ENCODE measurements around the gene USH1C.

Gene USH1C

DNA sequence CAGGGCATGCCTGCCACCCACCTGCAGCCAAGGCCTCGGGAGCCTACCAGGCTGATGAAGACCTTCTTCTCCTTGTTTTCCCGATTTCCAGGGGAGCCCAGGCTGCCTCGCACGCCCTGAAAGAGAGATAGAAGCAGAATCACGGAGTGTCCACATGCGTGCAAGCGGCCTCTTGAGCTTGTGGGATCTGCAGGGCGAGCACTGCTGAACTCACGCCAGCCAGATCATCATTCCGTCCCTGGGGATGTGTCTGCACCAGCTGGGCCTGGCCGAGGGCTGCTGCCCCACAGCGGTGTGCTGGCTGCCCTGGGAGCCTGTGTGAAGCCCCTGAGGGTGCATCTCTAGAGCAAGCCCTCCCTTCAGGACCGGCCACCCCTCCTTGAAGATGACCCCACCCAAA, 17.9 kb downstream of the USH1C start:
- DNase-seq (ENCODE audit: low read depth in 2 of 2) = no peak

DNA sequence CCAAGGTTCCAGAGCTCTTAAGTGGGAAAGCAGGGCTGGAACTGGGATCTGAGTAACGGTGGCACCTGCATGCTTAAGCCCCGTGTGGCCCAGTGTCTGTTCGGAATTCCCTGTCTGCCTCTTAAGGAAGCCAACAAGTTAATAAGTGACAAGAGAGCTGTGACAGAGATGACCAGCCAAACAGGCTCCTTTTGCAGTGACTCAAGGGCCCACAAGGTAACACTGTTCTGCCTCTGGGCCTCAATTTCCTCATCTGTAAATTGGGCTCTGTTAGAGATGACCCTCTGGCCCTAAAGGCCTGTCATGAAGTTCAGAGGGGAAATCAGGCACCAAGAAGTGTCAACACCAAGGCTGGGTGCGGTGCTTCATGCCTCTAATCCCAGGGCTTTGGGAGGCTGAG, 18.6 kb downstream of the USH1C start:
- DNase-seq (ENCODE audit: low read depth in 2 of 2) = no peak

DNA sequence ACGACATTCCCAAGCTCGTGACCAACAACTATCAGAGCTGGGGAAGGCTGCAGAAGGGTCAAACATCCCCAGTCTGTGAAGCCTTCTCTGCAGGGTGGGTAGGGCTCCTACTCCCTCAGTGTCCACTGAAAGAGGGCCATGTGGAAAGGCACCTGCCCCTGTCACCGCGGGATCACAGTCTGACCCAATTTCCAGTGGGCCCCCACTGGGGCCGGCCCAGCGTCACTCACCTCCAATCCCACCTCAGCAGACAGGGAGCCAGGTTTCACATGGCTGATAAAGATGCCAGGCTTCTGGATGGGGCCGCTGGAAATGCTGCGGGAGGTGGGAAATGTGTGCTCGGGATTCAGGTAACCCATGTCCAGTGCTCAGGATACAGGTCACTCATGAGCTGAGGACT, 20.0 kb downstream of the USH1C start:
- DNase-seq (ENCODE audit: low read depth in 2 of 2) = no peak

DNA sequence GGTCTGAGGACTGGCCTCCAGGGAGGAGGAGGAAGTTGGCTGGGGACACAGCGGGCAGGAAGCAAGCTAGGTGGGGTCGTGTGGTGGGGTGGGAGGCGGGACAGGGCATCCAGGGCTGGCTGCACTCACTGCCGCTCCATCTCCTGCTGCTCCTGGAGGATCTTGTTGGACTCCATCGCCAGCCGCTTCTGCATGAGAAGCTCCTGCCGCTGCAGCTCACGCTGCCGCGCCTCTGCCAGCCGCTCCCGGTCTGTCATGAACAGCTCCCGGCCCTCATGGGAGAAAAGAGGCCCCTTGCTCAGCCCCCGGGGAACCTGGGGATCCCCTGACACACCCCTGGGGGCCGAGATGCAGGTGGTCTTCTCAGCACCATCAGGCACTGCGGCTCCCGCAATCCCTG, 21.6 kb downstream of the USH1C start:
- DNase-seq (ENCODE audit: low read depth in 2 of 2) = no peak

DNA sequence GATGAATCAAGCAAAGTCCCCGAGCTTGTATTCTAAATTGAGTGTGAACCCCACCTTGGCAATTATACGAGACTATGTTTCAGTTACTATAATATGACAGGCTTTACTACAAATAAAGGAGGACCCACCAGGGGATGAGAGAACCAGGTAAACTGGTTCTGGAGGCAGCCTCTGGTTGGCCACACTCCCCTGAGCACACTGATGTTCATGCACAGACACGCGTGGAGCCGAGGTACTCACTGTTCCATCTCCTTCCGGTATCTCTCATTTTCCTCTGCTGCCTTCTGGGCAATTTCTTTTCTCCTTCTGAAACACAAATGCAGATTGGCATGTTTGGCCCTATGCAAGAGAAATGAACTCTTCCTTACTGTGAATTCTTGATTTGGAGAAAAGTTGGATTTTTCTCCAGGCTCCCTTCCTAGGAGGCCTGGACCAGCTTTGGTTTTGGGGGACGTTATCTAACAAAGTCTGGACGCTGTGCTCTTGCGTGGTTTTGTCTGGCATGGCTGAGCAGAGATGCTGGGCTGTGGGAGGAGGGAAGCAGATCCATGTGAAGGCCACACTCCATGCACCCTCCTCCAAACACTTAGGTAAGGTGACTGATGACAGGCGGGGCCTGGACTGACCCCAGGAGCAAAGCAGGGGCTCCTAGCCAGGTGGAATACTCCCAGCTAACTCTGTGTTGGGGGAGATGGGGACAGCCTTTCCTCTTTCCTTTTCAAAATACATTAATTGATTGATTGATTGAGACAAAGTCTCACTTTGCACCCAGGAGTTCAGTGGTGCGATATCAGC, 22.9 kb downstream of the USH1C start:
- DNase-seq (ENCODE audit: low read depth in 2 of 2) = no peak

DNA sequence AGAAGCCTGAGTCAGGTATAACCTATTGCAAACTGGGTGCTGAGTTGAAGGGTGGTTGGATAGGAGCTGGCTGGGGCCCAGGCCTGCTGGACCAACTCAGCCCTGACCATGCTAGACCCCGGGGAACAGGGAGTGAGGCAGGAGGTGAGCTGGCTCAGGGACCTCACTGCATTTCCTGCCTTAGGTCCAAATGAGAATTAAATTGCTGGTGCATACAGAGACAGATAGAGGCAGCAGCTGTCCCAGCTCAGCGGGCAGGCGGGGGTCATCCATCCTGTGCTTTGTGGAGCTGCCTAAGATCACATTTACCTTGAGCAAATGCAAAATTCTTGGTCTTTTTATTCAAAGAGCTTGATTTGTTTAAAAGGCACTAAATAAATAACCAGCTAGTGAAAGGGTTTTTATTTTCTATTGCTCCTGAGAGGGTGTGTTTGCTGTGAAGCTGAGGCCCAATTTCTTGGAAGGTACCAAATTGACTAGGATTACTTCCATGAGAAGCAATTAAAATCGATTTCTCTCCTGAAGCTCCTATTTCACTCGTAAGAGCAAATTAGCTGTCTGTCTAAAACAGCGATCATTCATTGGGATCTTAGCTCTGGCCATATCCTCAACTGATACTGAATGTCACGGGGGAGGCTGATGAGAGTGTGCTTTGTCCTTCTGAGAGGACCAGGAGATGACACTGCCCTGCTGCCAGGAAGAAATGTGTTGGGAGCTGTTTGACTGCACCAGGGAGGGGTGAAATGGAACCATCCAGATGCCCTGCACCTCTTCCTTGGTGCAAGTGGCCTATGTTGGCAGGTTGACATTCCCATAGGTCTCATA, 24.9 kb downstream of the USH1C start:
- DNase-seq (ENCODE audit: low read depth in 2 of 2) = no peak

DNA sequence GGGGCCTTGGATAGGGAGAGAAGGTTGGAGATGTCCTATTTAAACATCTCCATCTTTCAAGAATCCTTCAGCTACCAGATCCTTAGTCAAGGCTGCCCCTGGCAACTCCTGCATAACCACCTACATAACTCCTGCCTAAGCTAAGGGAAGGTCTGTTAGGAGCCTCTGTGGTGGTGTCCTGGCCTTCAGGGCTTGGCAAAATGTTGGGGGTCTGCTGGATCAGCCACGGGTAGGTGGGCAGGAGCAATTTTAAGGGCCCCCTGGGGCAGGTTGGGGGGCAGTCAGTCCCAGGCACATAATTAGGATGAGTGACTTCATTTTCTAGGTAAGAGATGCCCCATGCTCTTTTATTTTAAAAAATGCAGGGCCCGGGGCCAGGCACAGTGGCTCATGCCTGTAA, 25.9 kb downstream of the USH1C start:
- DNase-seq (ENCODE audit: low read depth in 2 of 2) = no peak

DNA sequence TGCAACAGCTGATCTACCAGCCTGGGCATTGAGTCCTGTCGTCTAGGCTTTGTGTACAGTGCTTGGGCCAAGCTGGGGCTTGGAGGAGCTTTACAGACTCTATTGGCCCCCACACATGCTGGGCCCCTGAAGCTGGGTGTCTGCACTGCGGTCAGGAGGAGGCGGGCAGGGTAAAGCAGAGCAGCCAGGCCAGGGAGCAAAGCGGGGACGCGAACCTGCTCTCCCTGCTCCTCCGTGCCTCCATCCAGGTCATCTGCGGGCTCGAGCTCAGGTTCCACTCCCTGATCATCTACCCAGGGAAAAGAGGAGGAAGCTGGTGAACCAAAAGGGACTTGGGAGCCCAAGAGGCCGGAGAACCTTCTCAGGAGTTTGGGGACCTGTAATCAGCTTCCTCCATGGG, 27.0 kb downstream of the USH1C start:
- no peak for DNase-seq (ENCODE audit: low read depth in 2 of 2)

DNA sequence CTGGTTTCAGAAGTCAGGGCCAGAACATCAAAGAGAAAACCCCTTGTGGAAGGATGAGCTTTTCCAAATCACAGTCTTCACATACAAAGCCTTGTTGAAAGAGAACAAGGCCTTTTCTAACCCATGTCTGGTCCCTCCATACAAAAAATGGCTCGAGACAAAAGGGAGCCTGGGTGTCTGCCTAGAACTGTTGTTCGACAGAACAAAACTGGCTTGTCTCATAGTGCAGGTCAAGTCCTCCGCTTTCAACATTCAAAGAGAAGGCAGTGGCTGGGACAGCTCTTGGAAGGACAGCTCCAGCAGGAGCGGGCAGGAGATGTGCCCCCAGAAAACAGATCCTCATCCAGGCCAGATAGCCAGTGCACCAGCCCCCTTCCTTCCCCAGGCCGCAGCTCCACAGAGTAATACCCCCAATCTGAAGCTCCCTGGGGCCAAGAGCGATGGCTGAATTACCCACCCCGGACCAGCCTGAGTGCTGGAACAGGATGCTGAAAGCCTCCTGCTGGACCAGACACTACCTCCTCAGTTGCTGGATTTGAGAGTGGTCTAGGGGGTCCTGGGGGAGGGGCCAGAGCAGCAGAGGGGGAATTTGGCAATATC, 27.6 kb downstream of the USH1C start:
- DNase-seq (ENCODE audit: low read depth in 2 of 2) = no peak

DNA sequence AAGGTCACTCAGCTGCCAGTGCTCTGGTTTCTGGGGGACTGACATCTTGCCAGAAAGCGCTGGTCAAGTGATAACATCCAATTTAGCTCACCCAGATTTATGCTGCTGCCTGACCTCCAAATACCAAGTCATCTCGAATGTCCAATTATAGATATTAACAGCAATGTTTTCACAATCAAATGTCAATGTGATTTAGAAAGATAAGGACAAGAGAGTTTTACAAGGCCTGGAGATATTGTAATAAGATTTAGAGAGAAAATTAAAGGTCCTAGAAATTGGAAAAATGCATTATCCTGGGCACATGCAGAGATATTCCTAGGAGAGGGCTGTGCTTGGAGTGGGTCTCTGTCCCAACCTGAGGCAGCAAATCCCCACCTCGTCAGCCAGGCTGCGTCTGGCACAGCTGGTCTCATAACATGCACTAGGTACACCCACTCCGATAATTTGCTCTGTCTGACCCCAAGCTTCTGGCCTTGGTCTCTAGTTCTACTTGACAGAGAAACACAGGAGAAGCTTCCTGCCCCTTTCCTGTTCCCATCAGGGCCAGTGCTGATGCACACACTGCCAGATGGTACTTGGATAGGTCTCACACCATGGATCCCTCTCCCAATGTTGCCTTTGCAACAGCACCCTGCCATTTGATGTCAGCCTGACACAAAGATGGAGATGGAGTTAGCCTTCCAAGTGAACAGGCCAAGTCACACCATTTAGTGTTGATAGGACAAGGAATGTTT, 28.6 kb downstream of the USH1C start:
- no peak for DNase-seq (ENCODE audit: low read depth in 2 of 2)

DNA sequence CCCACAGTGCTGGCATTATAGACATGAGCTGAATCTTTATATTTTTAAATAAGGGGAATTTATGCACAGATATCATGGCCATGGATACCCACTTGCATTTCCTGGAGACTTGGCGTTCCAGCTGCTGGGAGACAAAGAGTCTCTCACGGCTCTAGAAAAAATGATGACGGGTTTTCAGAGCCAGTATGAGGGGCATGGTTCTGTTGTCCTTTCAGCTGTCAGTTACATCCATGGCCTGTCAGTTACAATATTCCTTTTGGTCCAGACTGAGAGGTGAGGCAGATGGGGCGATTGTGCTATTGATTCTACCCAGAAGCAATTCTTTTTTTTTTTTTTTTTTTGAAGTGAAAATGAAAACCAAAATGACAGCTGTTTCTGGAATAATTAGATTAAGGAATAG, 29.7 kb downstream of the USH1C start:
- no peak for DNase-seq (ENCODE audit: low read depth in 2 of 2)

DNA sequence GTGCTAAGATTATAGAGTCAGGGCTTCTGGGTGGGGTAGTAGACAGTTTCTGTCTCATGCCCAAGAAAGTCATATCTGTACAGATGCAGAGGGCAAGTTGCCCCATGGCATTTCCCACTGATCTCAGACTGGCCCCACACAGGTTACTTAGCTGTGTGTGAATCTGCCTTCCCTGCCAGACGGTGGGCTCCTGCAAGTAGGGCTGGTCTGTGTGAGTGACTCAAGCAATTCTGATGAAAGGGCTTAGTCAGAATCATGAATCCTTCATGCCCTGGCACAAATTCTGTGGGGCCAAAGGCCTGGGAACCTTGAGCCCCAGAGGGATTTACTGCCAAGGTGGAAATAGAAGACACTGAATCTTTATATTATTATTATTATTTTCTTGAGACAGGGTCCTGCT, 30.4 kb downstream of the USH1C start:
- no peak for DNase-seq (ENCODE audit: low read depth in 2 of 2)

DNA sequence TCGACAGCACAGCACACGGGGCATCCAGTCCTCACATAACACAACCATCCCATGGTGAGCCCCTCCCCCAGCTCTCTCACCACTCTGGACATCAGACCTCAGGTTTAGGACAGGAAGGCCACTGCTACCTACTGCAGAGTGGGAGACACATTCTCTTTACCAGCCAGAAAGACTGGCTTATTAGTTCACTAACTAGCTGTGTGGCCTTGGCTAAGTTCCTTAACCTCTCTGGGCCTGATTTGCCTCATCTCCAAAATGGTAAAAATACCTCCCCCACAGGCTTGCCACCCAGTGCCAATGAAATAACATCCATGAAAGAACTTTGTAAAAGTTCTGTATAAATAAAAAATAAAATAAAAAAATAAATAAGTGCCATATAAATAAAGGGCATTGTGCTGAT, 32.1 kb downstream of the USH1C start:
- DNase-seq (ENCODE audit: low read depth in 2 of 2) = no peak

DNA sequence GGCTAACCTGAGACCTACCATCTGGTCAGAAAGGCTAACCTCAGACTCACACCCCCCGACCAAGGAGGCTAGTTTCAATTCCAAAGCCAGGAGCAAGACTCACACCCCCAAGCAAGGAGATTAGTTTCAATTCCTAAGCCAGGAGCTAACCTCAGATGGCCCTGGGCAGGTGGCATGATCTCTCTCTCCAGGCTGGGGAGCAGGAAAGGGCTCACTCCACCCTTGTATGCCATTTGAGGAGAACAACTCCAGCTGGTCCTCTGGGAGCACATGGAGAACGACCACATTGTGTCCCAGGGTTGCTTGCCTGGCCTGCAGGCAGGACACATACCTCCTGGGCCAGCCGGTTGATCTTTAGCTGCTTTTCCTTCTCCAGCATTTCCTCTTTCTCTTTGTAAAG, 32.6 kb downstream of the USH1C start:
- DNase-seq (ENCODE audit: low read depth in 2 of 2) = no peak

DNA sequence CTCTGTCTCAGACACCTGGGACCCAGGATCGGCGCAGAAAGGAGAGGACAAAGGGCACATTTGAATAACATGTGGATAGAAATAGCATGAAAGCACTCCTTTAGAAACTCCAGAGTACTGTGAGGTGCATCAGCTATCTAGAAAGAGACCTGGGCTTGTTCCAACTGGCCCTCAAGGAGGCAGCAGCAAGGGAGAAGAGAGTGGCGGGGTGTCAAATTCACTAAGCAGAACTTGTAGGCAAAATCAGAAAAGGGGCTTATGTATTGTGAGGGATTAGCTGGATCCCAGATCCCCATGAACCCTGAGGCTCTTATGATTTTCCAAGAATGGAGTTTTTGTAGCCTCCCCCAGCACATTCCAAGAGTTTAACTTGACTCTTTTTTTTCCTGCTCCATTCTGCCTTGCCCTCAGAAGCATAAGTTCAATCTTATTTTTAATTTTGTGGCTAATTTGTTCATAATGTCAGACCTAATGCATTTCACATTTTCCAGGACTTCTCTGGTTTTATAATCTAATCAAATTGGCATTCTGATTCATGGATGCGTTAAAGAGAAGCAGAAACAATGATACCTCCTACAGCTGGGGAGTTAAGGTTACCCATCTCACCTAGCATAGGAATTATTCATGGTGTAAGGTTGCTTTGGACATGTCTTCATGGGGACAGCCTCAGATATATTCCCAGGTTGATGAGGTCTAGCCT, 33.6 kb downstream of the USH1C start:
- DNase-seq (ENCODE audit: low read depth in 2 of 2) = no peak

DNA sequence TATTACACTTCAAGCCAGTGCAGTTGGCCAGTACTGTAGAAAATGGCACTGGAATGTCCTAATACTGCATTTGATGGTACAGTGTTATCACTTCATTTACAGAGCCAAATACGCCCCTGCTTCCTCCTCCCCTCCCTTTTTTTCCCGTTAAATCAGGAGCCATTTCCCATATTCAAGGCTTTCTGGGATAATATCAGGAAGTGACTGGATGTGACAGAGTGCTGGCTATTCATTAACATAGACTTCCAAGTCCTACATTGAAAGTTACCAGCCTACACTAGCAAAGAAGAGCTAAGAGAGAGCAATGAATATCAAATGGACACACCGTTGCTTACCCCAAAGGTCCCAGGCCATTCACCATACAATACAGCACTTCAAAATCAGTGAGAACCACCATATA, 35.4 kb downstream of the USH1C start:
- no peak for DNase-seq (ENCODE audit: low read depth in 2 of 2)

DNA sequence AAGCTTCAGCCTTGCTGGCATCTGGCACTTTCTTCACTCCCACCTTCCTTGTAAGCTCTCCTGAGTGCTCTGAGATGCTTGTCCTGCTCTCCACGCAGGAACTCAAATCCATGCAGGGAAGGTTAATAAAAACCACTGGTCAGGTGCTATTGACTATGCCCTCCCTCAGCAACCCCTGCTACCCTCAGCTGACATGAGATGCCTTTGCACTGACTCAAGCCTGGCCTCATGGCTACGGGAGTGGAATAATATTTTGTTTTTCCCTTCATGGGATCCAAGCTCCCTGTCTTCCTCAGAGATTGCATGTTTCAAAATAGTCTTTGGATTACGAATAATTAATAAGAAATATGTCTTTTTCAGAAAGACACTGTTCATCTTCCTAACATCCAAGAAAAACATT, 35.9 kb downstream of the USH1C start:
- DNase-seq (ENCODE audit: low read depth in 2 of 2) = no peak

DNA sequence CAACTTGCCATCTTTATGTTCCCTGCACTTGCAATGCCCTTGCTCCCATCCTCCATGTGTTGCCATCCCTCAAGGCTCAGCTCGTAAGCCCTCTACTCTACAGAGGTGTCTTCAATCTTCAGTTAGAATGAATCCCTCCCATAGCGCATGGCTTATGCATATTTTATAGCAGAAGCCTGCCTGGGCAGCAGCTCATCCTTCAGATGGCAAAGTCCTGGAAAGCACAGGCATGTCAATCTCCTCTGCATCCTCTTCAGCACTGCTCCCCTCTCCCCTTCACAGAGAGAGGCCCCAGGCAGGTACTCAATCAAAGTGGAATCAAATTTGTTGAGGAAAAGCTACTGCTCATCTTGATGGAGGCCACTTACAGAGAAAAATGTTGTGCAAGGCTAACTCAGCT, 36.4 kb downstream of the USH1C start:
- DNase-seq (ENCODE audit: low read depth in 2 of 2) = no peak

DNA sequence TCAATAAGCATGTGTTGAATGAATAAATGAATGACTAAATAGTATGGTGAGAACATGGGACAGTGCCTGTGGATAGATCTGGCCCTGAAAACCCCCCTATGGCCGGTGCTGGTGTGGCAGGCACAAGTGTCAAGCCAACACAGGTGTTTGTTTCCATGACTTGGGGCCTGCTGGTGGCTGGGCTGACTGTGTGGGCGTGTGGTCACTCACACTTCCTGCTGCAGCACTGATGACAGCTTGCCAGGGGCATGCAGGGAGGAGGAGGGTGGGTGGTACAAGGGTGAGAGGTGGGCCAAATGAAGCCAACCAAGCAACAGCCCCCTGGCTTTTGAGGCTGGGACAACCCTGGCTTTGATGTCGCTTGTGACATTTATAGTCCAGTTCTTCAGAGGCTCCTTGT, 37.3 kb downstream of the USH1C start:
- DNase-seq (ENCODE audit: low read depth in 2 of 2) = no peak

DNA sequence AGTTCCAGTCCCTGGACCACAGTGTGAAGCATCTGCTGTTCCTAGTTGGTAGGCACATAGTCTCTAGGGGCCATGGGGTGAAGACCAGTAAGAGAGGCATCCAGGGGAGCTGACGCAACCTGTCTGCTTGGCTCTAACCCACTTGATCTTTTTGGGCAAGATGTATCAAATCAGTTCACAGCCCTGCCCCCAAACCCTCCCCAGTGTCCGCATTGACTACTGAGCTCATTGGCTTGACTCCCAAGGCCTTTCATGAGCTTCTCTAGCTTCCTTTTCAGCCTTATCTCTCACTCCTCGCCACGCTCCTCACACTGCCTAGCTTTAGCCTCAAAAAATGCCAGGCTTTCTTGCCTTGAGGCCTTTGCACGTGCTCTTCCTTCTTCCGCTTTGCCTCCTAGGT, 37.9 kb downstream of the USH1C start:
- no peak for DNase-seq (ENCODE audit: low read depth in 2 of 2)

DNA sequence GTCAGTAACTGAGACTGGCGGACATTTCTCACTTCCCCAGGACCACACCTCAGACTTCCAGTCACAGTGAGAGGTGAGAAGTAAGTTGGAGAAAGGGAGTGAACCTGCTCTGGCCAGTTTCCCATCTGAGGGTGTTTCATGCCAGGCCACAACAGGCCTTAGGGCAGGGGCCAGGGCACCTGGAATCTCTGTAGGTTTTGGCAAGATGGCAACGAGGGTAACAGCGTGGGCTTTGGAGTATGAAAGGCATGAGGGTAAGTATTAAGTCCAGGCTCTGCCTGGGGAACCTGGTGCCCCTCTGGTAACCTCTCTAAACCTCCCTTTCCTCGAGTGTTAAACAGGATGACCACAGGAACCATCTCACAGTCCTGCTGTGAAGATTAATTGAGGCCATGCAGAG, 39.1 kb downstream of the USH1C start:
- no peak for DNase-seq (ENCODE audit: low read depth in 2 of 2)
